AG09319 (cell line): ENCODE measurements around the gene THAP2.

Experiments
- DNase-seq: peaks from one replicate; pipeline ENCODE4 v3.0.0-alpha.2; 2010; ENCODE audit warnings: low read depth; ENCODE audit errors: extremely low read depth
- TF ChIP-seq, protein P1 (sequence below): IDR thresholded peaks from 2 replicates; pipeline ENCODE4 v1.5.1; 2011; ENCODE audit warnings: low read depth, mild to moderate bottlenecking, inconsistent platforms, low read length, moderate library complexity

The THAP2 gene

DNA sequence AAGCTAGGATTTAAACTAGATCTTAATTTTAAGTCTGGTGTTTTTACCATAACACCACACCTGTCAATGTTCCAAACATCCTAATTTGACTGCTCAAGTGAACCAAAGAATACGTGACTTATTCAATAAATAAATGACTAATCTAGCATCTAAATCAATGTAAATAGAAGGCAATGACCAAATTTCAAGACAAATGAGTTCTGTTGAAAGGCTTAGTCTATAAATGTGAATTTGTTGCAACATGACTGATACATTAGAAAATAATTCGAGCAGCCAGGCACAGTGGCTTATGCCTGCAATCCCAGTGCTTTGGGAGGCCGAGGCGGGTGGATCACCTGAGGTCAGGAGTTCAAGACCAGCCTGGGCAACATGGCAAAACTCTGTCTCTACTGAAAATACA is 15.6 kb upstream of the THAP2 start:
- TF ChIP-seq, protein P1, sequence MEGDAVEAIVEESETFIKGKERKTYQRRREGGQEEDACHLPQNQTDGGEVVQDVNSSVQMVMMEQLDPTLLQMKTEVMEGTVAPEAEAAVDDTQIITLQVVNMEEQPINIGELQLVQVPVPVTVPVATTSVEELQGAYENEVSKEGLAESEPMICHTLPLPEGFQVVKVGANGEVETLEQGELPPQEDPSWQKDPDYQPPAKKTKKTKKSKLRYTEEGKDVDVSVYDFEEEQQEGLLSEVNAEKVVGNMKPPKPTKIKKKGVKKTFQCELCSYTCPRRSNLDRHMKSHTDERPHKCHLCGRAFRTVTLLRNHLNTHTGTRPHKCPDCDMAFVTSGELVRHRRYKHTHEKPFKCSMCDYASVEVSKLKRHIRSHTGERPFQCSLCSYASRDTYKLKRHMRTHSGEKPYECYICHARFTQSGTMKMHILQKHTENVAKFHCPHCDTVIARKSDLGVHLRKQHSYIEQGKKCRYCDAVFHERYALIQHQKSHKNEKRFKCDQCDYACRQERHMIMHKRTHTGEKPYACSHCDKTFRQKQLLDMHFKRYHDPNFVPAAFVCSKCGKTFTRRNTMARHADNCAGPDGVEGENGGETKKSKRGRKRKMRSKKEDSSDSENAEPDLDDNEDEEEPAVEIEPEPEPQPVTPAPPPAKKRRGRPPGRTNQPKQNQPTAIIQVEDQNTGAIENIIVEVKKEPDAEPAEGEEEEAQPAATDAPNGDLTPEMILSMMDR = no peak
- no peak for DNase-seq

DNA sequence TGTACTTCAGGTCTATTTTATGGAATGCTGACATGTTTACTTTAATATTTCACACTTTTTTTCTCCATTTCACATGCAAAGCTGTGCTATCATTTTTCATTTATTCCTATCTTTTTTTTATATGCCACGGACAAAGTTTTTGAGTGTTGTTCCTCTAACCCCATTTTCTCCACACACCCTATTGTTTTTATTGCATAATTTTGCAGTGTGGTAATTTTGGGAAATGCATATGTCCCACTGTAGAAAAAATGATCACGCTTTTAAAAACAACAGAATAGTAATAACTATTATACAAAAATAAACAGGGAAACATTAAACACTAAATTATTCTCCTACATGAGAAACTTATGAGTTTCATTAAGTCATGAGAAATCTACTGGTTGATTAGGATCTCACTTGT is 14.7 kb upstream of the THAP2 start:
- DNase-seq = no peak
- TF ChIP-seq, protein P1 = no peak

DNA sequence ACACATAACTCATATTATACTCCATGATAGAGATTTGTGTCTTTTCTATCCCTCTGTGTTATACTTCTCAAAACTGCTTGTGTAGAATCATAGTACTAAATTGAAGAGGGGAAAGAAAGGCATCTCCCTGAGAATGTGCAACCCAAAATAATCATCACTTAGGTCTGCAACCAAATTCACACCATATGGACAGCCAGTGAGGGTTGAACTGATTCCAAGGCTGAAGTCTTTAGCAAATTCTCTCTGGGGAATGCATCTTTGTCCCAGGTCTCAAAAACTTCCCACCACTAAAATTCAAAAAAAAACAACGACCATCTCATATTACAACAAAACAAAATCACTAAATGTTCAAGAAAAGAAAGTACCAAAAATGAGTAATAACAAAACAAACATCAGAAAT is 11.4 kb upstream of the THAP2 start:
- no peak for DNase-seq

GRCh38 chr12:71653137-71653536 is 11.0 kb upstream of the THAP2 start:
- TF ChIP-seq, protein P1 = no peak
- DNase-seq = no peak

More for the DNA sequence above, 11.4 kb upstream of the THAP2 start:
- TF ChIP-seq, protein P1 = no peak

DNA sequence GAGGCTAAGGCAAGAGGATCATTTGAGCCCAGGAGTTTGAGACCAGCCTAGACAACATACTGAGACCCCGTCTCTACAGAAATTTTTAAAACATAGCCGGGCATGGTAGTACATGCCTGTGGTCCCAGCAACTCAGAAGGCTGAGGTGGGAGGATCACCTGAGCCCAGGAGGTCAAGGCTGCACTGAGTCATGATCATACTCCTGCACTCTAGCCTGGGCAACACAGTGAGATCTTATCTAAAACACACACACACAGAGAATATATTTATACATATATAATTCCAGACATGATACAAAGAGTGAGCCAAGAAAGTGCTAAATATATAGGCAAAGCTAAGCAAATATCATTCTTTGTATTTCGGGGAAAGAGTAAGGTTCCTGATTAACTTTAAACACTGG is 9.9 kb upstream of the THAP2 start:
- TF ChIP-seq, protein P1 = no peak
- no peak for DNase-seq

DNA sequence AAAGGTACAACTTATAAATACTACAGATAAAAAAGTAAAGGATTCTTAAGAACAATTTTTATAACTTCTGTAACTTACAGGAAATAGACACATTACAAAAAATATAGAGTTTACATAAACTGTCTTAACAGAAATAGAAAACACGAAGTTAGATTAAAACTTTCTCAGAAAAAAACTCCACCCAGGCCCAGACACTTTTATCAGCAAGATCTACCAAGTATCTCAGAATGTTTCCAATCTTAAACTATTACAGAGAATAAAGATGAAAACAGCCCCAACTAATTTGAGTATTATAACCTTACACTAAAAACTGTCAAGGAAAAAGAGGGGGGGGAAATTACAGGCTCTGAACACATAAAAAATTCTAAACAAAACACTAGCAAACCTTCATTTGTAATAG is 8.6 kb upstream of the THAP2 start:
- no peak for DNase-seq
- TF ChIP-seq, protein P1 = no peak

GRCh38 chr12:71655907-71656306 is 8.2 kb upstream of the THAP2 start:
- no peak for DNase-seq
- TF ChIP-seq, protein P1 = no peak
